RWPE1 (cell line): Measurements from ENCODE around the gene PEAK1.

Source experiments
- CTCF ChIA-PET: fragments of 350-600 bp; sonication (Branson Sonifier 250); formaldehyde crosslinking; extraction: SDS; loops from one replicate; lab custom pipeline; 2021; lab: Yijun Ruan, JAX
- POLR2A ChIA-PET: fragments of 400-600 bp; formaldehyde crosslinking; extraction: SDS; loops from one replicate; lab custom pipeline; 2020; ENCODE audit warnings: antibody characterized with exemption; ENCODE audit not compliant: low non-redundant PET; lab: Yijun Ruan, JAX
- DNase-seq: peaks from one replicate; pipeline ENCODE4 v3.0.0; 2012; ENCODE audit warnings: low spot score
- H3K27ac ChIP-seq: fragments of 450-650 bp; 2 replicates; pipeline ENCODE4 v1.5.1; 2017
- CTCF ChIP-seq: fragments of 450-650 bp; conservative IDR thresholded peaks from 2 replicates; pipeline ENCODE4 v1.5.1; 2017; ENCODE audit warnings: low read depth, mild to moderate bottlenecking

Gene PEAK1

DNA sequence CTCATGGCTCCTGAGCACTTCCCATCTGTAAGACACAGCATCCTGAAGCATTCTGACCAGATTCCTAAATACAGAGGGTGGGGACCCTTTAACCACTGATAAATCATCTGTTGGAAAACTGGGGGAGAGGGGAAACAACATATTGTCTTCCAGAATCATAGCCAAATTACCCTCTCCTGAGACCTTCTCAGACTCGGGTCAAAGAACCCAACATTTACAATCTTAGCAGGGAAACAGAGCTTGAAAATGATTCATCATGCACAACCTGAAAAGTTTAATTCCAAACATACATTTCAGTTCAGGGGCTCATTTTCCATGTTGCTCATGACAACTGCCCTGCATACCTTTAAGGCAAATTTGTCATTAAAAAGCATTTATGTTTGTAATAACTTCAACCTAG lies 300.5 kb downstream of the PEAK1 start:
- CTCF ChIA-PET, result interaction anchor here (0.6 to 2.5 kb wide), 14 partner anchors 10 to 516 kb away, joined by 3 to 24 read pairs (median 4); no protein-coding TSS in a partner anchor
- POLR2A ChIA-PET, result no interaction called here
- no peak for TF ChIP-seq CTCF
- DNase-seq, result no peak
- H3K27ac ChIP-seq, result no peak overlapping the region

- peak; percentile 86 for TF ChIP-seq CTCF
- POLR2A ChIA-PET, result no interaction called here
- CTCF ChIA-PET, result interaction anchor here (0.6 to 2.5 kb wide), 13 partner anchors 9 to 516 kb away, joined by 3 to 24 read pairs (median 4); no protein-coding TSS in a partner anchor
- peak; percentile 61 for DNase-seq
- H3K27ac ChIP-seq, result no peak overlapping the region
These were observed 301.0 kb downstream of the PEAK1 start for GRCh38 chr15:77118882-77119321.

DNA sequence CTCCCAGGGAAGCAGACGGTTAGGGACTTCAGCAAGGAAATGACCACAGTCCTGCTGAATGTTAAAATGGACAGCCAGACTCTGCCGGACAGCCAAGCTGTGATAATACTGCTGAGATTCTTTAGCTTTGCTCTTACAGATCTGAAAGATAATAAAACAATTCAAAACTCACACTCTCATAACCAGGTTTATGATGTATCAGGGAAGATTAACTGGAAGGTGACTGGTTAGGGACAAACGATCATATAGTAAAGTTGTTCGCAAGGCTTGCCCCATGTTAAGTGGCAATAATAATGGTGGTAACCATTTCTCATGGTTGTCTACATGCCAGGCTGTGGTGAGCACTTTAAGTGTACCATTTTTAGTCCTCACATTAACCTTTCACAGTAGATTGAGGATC lies 304.7 kb downstream of the PEAK1 start:
- no peak for TF ChIP-seq CTCF
- DNase-seq, result no peak
- ChIA-PET POLR2A (no interaction called here), CTCF (no interaction called here)
- no peak overlapping the region for H3K27ac ChIP-seq

DNA sequence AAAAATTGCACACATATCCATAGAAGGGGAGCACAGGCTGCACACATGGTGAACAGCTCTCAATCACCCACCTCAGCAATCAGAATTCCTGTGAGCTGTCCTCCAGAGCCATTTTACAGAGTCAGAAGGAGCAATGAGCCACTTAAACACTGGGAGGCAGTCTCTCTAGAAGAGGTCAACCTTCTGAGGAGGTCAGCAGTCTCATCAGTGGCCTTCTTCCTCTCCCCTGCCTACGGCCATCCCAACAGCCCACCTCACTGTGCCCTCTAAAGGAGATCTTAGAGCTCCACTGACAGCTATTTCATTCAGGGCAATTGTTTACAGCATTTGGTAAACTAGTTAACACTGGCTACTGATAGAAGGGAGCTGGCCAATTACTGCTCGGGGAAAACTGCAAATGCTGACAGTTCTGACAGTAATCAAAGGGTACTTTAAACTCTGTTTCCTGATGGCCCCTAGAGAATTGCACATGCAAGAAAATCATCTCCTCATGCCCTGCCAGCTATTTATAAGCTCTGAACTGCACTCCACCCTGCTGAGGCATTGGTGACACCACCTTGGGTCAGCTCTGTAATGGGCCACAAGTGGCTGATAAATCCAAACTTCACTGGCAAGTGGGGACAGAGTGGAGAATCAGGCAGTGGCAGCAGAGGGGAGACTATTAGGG lies 306.9 kb downstream of the PEAK1 start:
- ChIA-PET CTCF (interaction anchor here (0.9 to 2.7 kb wide), 3 partner anchors 70 to 520 kb away, joined by 3 to 11 read pairs (median 3); partner anchors contain the start of gene LINGO1), POLR2A (no interaction called here)
- DNase-seq, result no peak
- H3K27ac ChIP-seq, result no peak overlapping the region
- TF ChIP-seq CTCF, result no peak

- H3K27ac ChIP-seq, result no peak overlapping the region
- no peak for TF ChIP-seq CTCF
- ChIA-PET POLR2A (no interaction called here), CTCF (no interaction called here)
- DNase-seq, result no peak
These were observed 308.1 kb downstream of the PEAK1 start for GRCh38 chr15:77111789-77112188.

- TF ChIP-seq CTCF, result peak; percentile 80
- no peak overlapping the region for H3K27ac ChIP-seq
- CTCF ChIA-PET, result interaction anchor here (0.5 to 2.3 kb wide), 9 partner anchors 10 to 713 kb away, joined by 3 to 18 read pairs (median 3); no protein-coding TSS in a partner anchor
- POLR2A ChIA-PET, result no interaction called here
- peak; percentile 51 for DNase-seq
These were observed 312.2 kb downstream of the PEAK1 start for GRCh38 chr15:77107531-77108355.
